ENCODE results near the gene PRLR. TPM values are rescaled to one million over a fixed set of nuclear protein-coding genes. Genes with fewer than 3 reads are reported as not detected.

The PRLR gene
- total and polyA plus RNA-seq, 2 of the 13 experiments (the other 11 are each of a cell fraction or from before 2014, with no cell fraction given), result 12.2 to 13.3 TPM

DNA sequence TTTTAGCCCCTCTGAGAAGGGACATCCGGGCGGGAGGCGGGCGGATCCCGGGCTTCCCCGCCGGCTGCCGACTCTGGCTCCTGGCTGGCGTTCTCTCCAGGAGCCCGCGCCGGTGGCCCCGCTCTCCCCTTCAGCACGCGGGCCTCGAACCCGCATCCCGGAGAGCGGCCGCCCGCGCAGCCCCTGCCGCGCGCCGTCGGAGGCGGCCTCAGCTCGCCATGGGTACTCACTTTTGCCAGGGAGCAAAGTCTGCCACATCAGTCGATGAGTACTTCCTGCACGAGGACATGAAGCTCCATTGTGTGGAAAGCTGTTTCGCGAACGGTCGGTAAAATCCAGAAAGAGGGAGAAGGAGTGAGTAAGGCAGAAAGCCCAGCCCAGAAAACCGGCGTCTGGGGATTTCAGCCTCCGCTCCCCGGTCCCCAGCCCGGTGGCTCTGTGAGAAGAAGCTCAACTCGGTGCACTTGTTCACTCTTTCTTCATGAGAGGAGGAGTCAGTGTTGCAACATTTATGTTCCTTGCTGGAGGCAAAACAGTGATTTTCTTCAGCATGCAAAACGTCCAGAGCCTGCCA, at the start of gene PRLR (continued):
- TF ChIP-seq, protein P1, sequence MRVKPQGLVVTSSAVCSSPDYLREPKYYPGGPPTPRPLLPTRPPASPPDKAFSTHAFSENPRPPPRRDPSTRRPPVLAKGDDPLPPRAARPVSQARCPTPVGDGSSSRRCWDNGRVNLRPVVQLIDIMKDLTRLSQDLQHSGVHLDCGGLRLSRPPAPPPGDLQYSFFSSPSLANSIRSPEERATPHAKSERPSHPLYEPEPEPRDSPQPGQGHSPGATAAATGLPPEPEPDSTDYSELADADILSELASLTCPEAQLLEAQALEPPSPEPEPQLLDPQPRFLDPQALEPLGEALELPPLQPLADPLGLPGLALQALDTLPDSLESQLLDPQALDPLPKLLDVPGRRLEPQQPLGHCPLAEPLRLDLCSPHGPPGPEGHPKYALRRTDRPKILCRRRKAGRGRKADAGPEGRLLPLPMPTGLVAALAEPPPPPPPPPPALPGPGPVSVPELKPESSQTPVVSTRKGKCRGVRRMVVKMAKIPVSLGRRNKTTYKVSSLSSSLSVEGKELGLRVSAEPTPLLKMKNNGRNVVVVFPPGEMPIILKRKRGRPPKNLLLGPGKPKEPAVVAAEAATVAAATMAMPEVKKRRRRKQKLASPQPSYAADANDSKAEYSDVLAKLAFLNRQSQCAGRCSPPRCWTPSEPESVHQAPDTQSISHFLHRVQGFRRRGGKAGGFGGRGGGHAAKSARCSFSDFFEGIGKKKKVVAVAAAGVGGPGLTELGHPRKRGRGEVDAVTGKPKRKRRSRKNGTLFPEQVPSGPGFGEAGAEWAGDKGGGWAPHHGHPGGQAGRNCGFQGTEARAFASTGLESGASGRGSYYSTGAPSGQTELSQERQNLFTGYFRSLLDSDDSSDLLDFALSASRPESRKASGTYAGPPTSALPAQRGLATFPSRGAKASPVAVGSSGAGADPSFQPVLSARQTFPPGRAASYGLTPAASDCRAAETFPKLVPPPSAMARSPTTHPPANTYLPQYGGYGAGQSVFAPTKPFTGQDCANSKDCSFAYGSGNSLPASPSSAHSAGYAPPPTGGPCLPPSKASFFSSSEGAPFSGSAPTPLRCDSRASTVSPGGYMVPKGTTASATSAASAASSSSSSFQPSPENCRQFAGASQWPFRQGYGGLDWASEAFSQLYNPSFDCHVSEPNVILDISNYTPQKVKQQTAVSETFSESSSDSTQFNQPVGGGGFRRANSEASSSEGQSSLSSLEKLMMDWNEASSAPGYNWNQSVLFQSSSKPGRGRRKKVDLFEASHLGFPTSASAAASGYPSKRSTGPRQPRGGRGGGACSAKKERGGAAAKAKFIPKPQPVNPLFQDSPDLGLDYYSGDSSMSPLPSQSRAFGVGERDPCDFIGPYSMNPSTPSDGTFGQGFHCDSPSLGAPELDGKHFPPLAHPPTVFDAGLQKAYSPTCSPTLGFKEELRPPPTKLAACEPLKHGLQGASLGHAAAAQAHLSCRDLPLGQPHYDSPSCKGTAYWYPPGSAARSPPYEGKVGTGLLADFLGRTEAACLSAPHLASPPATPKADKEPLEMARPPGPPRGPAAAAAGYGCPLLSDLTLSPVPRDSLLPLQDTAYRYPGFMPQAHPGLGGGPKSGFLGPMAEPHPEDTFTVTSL (CRISPR knock-in tag; IDR thresholded peaks at IDR 0.05; ENCODE audit: borderline replicate concordance), result peak; percentile 68
- TF ChIP-seq, protein P2, sequence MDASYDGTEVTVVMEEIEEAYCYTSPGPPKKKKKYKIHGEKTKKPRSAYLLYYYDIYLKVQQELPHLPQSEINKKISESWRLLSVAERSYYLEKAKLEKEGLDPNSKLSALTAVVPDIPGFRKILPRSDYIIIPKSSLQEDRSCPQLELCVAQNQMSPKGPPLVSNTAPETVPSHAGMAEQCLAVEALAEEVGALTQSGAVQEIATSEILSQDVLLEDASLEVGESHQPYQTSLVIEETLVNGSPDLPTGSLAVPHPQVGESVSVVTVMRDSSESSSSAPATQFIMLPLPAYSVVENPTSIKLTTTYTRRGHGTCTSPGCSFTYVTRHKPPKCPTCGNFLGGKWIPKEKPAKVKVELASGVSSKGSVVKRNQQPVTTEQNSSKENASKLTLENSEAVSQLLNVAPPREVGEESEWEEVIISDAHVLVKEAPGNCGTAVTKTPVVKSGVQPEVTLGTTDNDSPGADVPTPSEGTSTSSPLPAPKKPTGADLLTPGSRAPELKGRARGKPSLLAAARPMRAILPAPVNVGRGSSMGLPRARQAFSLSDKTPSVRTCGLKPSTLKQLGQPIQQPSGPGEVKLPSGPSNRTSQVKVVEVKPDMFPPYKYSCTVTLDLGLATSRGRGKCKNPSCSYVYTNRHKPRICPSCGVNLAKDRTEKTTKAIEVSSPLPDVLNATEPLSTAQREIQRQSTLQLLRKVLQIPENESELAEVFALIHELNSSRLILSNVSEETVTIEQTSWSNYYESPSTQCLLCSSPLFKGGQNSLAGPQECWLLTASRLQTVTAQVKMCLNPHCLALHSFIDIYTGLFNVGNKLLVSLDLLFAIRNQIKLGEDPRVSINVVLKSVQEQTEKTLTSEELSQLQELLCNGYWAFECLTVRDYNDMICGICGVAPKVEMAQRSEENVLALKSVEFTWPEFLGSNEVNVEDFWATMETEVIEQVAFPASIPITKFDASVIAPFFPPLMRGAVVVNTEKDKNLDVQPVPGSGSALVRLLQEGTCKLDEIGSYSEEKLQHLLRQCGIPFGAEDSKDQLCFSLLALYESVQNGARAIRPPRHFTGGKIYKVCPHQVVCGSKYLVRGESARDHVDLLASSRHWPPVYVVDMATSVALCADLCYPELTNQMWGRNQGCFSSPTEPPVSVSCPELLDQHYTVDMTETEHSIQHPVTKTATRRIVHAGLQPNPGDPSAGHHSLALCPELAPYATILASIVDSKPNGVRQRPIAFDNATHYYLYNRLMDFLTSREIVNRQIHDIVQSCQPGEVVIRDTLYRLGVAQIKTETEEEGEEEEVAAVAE (CRISPR knock-in tag; IDR thresholded peaks at IDR 0.05; ENCODE audit: borderline replicate concordance), result no peak
- TF ChIP-seq DNMT3B (CRISPR knock-in tag; conservative IDR thresholded peaks at IDR 0.05) (no peak), NFYB (CRISPR knock-in tag; IDR thresholded peaks at IDR 0.05) (no peak), ATM (IDR thresholded peaks at IDR 0.05; ENCODE audit: borderline replicate concordance) (no peak), FOXK1 (CRISPR knock-in tag; IDR thresholded peaks at IDR 0.05; ENCODE audit: borderline replicate concordance, low read depth) (0 out of 2 replicates have a peak, but pooled peaks have one; percentile 17), ZNF75D (CRISPR knock-in tag; IDR thresholded peaks at IDR 0.05; ENCODE audit: borderline replicate concordance) (no peak), RAD51 (IDR thresholded peaks at IDR 0.05; ENCODE audit: borderline replicate concordance) (no peak), ZFP90 (CRISPR knock-in tag; IDR thresholded peaks at IDR 0.05; ENCODE audit: borderline replicate concordance) (no peak), ZBTB38 (CRISPR knock-in tag; IDR thresholded peaks at IDR 0.05) (no peak), HCFC1 (IDR thresholded peaks at IDR 0.05; ENCODE audit: low read depth, low read length) (no peak), PCBP2 (optimal IDR thresholded peaks at IDR 0.05; ENCODE audit: low read depth, low read length, poor library complexity, severe bottlenecking) (no peak), NFE2L2 (IDR thresholded peaks at IDR 0.05; ENCODE audit: low read length) (no peak), ZFP36 (IDR thresholded peaks at IDR 0.05; ENCODE audit: borderline replicate concordance, low read depth, low read length, partially characterized antibody) (no peak), SP140L (CRISPR knock-in tag; IDR thresholded peaks at IDR 0.05; ENCODE audit: borderline replicate concordance) (no peak), STAG1 (CRISPR knock-in tag; IDR thresholded peaks at IDR 0.05) (peak; percentile 22)
- TF ChIP-seq, protein P3, sequence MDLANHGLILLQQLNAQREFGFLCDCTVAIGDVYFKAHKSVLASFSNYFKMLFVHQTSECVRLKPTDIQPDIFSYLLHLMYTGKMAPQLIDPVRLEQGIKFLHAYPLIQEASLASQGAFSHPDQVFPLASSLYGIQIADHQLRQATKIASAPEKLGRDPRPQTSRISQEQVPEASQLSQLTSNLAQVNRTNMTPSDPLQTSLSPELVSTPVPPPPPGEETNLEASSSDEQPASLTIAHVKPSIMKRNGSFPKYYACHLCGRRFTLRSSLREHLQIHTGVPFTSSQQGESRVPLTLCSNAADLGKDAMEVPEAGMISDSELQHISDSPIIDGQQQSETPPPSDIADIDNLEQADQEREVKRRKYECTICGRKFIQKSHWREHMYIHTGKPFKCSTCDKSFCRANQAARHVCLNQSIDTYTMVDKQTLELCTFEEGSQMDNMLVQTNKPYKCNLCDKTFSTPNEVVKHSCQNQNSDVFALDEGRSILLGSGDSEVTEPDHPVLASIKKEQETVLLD (CRISPR knock-in tag; IDR thresholded peaks at IDR 0.05; ENCODE audit: low read depth), result no peak
- TF ChIP-seq, protein P4, sequence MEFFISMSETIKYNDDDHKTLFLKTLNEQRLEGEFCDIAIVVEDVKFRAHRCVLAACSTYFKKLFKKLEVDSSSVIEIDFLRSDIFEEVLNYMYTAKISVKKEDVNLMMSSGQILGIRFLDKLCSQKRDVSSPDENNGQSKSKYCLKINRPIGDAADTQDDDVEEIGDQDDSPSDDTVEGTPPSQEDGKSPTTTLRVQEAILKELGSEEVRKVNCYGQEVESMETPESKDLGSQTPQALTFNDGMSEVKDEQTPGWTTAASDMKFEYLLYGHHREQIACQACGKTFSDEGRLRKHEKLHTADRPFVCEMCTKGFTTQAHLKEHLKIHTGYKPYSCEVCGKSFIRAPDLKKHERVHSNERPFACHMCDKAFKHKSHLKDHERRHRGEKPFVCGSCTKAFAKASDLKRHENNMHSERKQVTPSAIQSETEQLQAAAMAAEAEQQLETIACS (CRISPR knock-in tag; IDR thresholded peaks at IDR 0.05), result no peak
